Right ventricle myocardium superior (tissue), 1 donor: ENCODE measurements around the gene RPLP1. TPM values are rescaled to one million over a fixed set of nuclear protein-coding genes. Genes with fewer than 3 reads are reported as not detected.

Source experiments
- ATAC-seq: fragments of 200-7000 bp; cut with Tn5 transposase; one replicate; pipeline ENCODE4 v1.9.1; 2020; ENCODE audit warnings: mild to moderate bottlenecking; ENCODE audit not compliant: poor library complexity
- DNase-seq: peaks from one replicate; pipeline ENCODE4 v3.0.0-alpha.2; 2020
- intact Hi-C: fragments of 100-400 bp; cut with DNase I; formaldehyde crosslinking; loops from one replicate; pipeline ENCODE4 v1.11.2; 2022
- total RNA-seq: library from RNA; stranded (reverse); fragmentation: NEBNext Ultra II Directional; extraction: Animal tissue kit (Norgen Biotek cat#: 25700); gene quantifications from one replicate; pipeline ENCODE4 v1.2.1, GENCODE V29; 2021
- donor health status: DM: no; HTN: yes; CAD: no; lungs with severe emphysema.

Gene RPLP1
- total RNA-seq, 1 donor from 2014 or later, result 1,108 TPM

DNA sequence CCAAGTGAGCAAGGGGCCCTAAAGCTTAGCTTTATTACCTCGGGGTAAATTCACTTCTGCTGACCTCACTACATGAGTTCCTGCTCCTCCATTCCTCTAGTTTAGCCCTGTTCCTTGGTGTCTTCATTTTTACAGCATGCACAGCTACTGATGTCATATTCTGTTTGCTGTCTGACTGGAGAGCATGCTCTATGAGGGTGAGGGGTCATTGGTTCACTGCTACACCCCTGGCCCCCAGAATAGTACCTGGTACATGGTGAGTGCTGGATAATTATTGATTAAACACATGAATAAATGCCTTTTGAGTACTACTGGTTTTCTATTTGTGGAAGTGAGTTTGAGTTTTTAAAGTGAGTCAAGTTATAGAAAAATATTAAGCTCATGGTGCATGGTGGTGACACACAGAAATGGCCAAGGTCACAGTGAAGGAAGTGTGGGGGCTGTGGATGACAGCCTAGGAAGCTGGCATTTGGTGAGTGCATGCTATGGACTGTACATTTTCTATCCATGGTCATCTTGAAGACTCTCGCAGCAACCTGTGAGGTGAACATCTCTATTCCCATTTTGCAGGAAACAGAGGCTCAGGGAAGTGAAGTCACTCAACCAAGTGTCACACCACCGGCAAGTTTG, 34.0 kb downstream of the RPLP1 start:
- intact Hi-C loops, result no loop called here
- DNase-seq, result no peak
- no peak for ATAC-seq

DNA sequence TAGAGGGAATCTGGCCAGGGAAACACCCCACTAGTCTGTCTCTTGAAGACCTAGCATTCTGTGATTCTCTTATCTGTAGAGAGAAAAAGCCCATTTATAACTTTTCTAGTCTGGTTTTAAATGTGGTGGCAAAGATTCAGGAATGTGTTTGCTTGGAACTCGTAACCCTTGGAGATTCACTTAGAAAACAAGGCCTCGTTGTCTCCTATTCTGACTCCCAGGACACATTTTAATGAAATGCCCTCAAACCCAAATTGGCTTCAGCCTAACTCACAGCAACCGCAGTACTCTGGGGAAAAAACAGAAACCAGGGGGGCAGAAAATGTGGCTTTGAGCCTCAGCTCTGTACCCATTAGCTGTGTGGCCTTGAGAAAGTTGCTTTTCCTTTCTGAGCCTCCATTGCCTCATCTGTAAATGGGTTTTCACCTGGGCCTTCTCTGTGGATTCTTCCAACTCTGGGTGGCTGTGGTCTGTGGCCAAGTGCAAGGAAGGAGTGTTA, 36.5 kb downstream of the RPLP1 start:
- ATAC-seq, result peak; percentile 63
- intact Hi-C loops, result no loop called here

DNA sequence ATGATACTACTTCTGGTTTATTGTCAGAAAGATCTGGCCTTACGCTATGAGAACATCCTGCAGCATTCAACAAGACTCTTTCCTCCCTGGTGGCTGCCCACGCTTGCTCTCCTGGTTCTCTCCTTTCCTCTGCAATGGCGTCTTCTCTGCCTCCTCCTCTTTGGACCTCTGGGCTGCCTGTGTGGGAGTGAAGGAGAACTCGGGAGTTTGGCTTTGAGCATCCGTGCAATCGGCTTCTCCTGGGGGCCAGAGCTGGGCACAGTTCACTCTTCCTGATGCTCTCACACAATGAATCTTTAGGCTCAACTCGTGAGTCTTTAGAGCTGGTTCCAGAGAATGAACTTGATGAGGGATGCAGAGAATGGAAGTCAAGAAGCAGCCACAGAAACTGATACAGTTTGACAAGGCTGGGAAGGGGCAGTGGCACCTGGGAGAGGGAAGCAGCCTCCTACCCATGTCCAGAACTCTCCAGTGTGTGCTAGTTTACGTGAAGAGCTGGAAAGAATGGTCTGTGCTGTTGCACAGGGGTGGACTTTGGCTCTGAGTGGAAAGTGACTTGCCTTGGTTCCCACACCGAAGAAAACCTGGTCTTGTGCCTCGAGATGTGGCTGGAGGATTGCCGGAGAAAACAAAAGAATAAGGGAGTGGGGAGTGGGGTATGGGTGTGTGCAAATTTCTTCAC, 37.9 kb downstream of the RPLP1 start:
- ATAC-seq (peak; percentile 7), DNase-seq (no peak)
- intact Hi-C loops, result no loop called here

More for the DNA sequence above, 36.5 kb downstream of the RPLP1 start:
- DNase-seq, result no peak

DNA sequence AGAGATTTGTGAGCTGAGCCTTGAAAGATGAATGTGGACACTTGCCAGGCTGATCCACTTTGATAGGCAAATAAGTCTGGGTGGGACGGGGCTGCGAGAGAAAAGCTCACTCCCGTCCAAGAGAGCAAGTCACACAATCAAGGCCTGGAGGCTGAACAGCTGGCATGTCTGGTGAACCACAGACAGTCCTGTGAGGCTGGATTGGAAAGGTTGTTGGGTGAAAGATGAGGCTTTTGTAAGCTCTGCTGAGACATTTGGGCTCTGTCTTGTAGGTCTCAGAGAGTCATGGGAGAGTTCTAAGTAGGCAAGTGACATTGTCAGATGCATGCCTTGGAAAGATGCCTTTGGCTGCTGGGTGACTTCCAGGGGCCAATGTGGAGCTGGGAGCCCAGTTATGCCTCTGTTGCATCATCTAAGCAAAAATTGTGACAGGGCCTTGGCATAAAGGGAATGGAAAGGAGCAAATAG, 38.5 kb downstream of the RPLP1 start:
- DNase-seq (peak; percentile 83), ATAC-seq (peak; percentile 81)
- intact Hi-C loops, result no loop called here

DNA sequence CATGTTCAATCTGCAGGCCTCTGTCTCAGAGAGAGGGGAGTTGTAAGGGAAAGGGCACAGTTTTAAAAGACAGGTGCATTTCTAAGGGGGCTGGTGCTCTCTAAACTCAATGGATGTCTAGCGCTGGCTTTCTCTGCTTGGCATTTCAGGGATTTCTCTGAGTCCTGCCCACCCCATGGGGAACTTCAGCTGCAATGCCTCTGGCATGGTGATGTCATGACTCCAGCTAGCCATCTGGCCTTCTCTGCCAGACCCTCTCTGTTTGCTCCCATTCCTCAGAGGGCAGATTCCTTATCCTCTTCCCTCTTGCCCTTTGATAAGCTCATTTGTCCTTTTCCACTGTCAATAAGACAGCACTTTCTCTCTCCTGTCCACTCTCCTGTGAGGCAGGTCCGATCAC, 40.8 kb downstream of the RPLP1 start:
- intact Hi-C loops, result no loop called here
- no peak for ATAC-seq
- no peak for DNase-seq

DNA sequence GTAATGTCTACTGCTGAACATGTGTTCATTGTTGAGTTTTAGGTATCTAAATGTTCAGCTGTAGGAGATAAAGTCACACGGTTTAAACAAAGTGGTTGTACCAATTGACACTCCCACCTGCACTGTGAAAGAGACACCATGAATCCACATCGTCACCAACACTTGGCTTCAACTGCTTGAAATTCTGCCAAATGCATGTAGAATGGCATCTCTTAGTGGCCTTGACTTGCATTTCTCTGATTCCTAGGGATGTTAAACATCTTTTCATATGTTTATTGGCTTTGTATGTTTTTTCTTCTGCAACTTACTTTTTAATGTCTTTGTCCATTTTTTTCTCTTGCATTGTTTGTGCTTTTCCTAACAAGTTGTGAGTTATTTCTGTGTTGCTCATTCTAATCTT, 43.4 kb downstream of the RPLP1 start:
- intact Hi-C loops, result no loop called here
- ATAC-seq, result no peak
- DNase-seq, result no peak

DNA sequence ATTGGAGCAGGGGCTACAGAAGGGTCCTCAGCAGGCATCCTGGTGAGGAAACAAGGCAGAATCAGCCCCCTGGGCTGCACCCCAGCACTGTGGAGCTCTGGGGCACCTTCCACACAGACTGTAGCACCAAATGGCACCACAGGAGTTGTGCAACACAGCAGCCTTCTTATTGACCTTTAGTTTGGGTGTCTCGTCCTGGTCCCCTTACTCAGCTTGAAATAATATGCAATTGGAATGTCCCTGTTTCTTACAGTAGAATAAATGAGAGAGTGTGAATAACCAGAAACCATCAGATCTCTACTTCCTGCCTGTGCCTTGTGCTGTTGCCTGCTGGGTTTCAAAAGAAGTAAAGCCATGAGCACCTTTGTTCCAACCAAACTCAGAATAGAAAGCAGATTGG, 44.5 kb downstream of the RPLP1 start:
- DNase-seq (no peak), ATAC-seq (no peak)
- intact Hi-C loops, result no loop called here

DNA sequence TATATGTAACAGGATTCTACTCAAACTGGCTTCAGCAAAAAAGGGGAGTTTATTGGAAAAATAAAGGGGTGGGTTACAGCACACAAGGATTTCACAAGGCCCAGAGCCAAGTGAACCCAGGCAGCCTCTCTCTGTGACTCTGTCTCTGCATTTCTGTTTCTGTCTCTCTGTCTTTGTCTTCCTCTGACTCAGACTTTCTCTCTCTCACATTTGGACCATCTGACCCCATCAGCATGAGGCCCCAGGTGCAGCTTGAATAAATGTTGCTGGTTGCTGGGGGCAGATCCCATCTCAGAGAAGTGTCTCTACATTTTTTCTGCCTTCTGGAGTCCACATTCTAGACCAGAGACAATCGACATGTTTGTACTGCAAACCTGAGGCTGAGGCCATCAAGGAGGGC, 45.0 kb downstream of the RPLP1 start:
- DNase-seq, result no peak
- intact Hi-C loops, result no loop called here
- ATAC-seq, result no peak

DNA sequence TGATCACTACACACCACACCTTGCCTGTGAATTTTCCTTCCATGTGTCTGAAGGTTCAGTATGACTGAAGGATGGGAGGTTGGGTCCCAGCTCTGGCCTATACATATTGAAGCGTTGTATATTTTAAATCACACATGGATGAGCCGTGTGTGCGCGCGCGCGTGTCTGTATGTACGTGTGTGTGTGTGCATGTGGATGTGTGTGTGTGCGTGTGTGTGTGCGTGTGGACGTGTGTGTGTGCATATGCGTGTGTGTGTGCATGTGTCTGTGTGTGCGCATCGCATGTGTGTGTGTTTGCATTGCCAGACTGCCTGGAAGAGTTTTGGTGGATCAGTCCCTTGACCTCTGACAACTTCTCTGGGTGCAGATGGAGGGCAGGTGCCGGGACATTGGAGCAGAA, 45.7 kb downstream of the RPLP1 start:
- DNase-seq (no peak), ATAC-seq (no peak)
- intact Hi-C loops, result no loop called here

DNA sequence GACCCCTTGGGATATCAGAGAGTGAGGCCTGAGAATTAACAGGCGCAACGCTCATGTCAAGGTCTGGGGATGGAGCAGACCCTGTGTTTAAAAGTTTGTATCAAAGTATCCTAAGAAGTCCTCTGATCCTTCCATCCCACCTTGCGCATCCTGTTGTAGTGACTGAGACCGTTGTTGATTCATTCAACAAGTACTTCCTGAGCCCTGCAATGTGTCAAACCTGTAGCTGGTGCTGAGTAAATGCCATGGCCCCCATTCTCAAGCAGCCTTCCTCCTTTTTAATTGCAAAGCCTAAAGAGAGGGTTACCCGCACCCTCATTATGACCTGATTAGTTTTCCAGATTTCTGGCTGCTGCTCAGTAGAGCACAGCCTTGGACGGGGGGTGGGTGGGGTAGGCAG, 46.4 kb downstream of the RPLP1 start:
- ATAC-seq (no peak), DNase-seq (no peak)
- intact Hi-C loops, result no loop called here

DNA sequence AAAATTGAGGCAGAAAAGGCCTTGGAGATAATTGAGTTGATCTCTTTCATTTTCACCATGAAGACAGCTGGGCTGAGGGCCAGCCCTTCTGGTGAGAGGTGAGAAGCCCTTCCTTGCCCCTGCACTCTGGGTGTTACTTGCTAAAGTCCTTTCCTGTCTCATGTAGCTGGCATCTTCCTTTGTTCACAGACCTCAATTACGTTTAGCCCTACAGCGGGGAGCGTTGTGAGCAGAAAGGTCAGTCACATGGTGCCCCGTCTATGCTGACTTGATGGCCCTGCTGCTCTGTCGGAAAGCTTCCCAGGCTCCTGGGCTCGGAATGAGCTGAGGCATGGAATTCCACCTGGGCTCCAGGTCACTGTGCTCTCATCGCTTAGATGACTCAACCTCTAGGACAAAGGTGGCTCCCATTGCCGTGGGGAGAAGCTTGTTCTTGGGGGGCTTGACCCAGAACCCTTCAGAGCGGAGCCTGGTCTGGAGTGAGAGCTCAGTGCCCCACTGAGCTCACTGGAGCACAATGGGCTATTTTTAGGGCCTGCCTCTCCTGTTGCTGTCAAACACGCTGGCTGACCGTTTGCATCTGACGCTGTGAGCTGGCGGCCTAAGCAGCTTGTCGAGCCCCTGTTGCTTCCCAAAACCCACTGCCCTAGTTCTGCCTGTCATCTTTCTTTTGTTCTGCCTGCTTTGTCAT, 47.0 kb downstream of the RPLP1 start:
- ATAC-seq (peak; percentile 87), DNase-seq (no peak)
- intact Hi-C loops, result no loop called here

DNA sequence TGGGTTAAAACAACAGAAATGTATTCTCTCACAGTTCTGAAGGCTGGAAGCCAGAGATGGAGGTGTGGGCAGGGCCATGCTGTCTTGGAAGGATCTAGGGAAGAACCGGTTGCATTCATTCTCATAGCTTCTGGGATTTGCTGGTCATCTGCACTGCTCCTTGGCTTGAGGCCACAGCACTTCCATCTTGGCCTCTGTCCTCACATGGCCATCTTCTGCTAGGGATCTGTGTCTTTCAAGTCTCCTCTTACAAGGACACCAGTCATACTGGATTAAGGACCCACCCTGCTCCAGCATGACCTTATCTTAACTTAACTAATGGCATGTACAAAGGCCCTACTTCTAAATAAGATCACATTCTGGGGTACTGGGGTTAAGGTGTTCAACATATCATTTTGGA, 47.7 kb downstream of the RPLP1 start:
- intact Hi-C loops, result no loop called here
- DNase-seq (no peak), ATAC-seq (peak; percentile 9)

DNA sequence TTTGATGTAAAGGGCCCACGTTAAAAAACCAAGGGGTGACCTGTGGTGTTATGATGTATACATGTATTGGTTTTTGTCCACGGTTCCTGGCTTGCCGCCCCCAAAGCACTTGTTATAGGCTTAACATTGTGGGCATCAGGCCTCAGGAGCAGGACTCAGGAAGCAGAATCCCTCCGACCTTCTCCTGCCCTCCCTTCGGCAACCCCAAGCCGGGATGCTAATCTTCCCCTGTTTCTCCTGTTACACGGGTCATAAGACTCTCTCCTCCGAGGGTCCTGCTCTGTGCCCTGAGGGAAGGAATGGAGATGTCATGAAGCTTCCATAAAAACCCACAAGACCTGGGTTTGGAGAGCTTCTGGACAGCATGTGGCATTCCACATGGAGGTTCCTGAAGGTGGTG, 48.8 kb downstream of the RPLP1 start:
- intact Hi-C loops, result no loop called here
- ATAC-seq, result no peak
- DNase-seq, result no peak

DNA sequence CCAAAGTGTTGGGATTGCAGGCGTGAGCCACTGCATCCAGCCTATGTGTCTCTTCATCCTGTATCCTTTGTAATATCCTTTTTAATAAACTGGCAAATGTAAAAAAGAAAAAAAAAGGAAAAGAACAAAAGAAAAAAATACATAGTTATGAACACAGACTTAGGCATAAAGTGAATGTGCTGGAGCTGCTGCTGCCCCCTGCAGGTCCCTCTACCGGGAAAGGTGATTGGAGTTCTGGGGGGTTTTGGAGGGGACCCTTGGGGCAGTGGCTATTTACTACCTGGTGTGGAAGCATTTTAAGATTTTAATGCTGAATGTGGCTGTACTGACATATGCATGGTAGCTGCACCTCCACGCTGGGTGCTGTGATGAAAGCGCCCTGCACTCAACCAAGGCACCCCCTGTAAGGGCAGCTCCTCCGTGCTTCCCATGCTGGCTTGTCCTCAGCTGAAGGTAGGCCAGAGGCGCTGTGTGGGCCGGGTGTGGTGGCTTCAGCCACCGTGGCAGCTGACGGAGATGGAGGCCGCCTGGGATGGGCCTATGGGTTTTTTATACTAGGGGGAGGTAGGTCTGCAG, 49.9 kb downstream of the RPLP1 start:
- no peak for ATAC-seq

DNA sequence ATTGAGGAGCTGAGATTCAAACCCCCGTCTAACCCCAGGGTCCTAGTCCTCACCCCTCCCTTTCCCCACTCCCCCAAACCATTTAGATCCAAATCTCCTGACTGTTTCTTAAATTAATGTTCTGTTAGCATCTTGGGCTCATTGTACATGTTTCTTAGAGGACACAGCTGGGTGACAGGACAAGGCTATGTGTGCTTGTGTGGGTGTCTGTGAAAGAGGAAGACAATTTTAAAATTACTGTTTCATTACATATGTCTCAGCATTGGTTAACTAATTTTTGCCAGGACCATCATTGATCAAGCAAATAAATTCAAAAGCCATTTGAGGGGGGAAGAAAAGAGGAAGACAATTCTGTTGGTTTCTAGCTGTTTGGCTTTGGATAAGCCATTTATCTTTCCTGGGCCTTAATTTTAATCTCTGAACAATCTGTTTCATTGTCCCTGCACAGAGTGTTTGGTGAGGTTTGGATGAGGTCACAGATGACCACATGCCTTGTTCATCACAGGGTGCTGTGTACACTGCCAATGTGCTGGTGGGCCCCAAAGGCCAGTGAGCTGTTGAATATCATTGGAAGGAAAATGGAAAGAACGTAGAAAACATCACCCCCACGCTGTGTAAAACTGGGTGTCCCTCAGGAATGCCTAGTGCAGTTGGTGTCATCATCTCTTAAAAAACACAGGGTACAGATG, 51.9 kb downstream of the RPLP1 start:
- intact Hi-C loops, result no loop called here
- ATAC-seq, result no peak
- no peak for DNase-seq

More for the DNA sequence above, 49.9 kb downstream of the RPLP1 start:
- no peak for DNase-seq
- intact Hi-C loops, result no loop called here
